Measurements from ENCODE around the gene TOMM7.
A peak's percentile ranks its signal among the peaks of the same experiment; 100 is the strongest.
"Not testable (repeated sequence)": the region's sequence is repeated elsewhere in the genome, so short reads cannot be mapped to it uniquely, and the experiment has no call there.

The TOMM7 gene

GRCh38 chr7:22853138-22853537 is 30.5 kb upstream of the TOMM7 start:
- ATAC-seq = no peak

GRCh38 chr7:22851145-22851544 is 28.5 kb upstream of the TOMM7 start:
- ATAC-seq = no peak

- not testable (repeated sequence) for ATAC-seq
Observed at GRCh38 chr7:22850394-22850793, 27.7 kb upstream of the TOMM7 start.

GRCh38 chr7:22849662-22850061 is 27.0 kb upstream of the TOMM7 start:
- ATAC-seq = no peak

- no peak for ATAC-seq
Observed at GRCh38 chr7:22849172-22849571, 26.5 kb upstream of the TOMM7 start.

GRCh38 chr7:22846961-22847360 is 24.3 kb upstream of the TOMM7 start:
- ATAC-seq = no peak

- no peak for ATAC-seq
Observed at GRCh38 chr7:22845221-22845834, 22.7 kb upstream of the TOMM7 start.

- no peak for ATAC-seq
Observed at GRCh38 chr7:22843681-22844309, 21.1 kb upstream of the TOMM7 start.

GRCh38 chr7:22842973-22843372 is 20.3 kb upstream of the TOMM7 start:
- ATAC-seq = no peak

GRCh38 chr7:22842383-22842941 is 19.8 kb upstream of the TOMM7 start:
- no peak for ATAC-seq

- ATAC-seq = no peak
Observed at GRCh38 chr7:22841954-22842353, 19.3 kb upstream of the TOMM7 start.

- ATAC-seq = no peak
Observed at GRCh38 chr7:22837308-22837707, 14.7 kb upstream of the TOMM7 start.

- not testable (repeated sequence) for ATAC-seq
Observed at GRCh38 chr7:22836506-22836905, 13.9 kb upstream of the TOMM7 start.

- no peak for ATAC-seq
Observed at GRCh38 chr7:22833957-22834356, 11.3 kb upstream of the TOMM7 start.

- ATAC-seq = no peak
Observed at GRCh38 chr7:22833113-22833855, 10.6 kb upstream of the TOMM7 start.

- no peak for ATAC-seq
Observed at GRCh38 chr7:22832401-22832800, 9.8 kb upstream of the TOMM7 start.

GRCh38 chr7:22831602-22832305 is 9.1 kb upstream of the TOMM7 start:
- ATAC-seq = no peak

GRCh38 chr7:22827563-22827962 is 4.9 kb upstream of the TOMM7 start:
- no peak for ATAC-seq

GRCh38 chr7:22826593-22826992 is 3.9 kb upstream of the TOMM7 start:
- ATAC-seq = no peak

- ATAC-seq = no peak
Observed at GRCh38 chr7:22824760-22825159, 2.1 kb upstream of the TOMM7 start.

GRCh38 chr7:22823142-22823497 is 471 bp upstream of the TOMM7 start:
- ATAC-seq = no peak

- ATAC-seq = peak in 1 of 2 donors; percentile 5
Observed at GRCh38 chr7:22821702-22822485, 755 bp downstream of the TOMM7 start.
